Trophoblast cell (in vitro differentiated cells and primary cell): ENCODE data around the gene CAPZB.
"Not testable (repeated sequence)": the region's sequence is repeated elsewhere in the genome, so short reads cannot be mapped to it uniquely, and the experiment has no call there.

Experiments used
- DNase-seq, 2 donors: peaks; one replicate each; pipeline ENCODE4 v3.0.0-alpha.2; 2016
- H2AFZ ChIP-seq: 2 replicates; pipeline ENCODE4 v1.6.1; 2013; ENCODE audit warnings: low read length, moderate library complexity, mild to moderate bottlenecking; ENCODE audit not compliant: insufficient read depth, poor library complexity
- H2AK5ac ChIP-seq: 2 replicates; pipeline ENCODE4 v1.6.1; 2013; ENCODE audit warnings: mild to moderate bottlenecking, low read length
- H2BK120ac ChIP-seq: 2 replicates; pipeline ENCODE4 v1.6.1; 2013; ENCODE audit warnings: low read length, mild to moderate bottlenecking, moderate library complexity; ENCODE audit not compliant: insufficient read depth, poor library complexity
- H2BK12ac ChIP-seq: 2 replicates; pipeline ENCODE4 v1.6.1; 2013; ENCODE audit warnings: mild to moderate bottlenecking, low read length, moderate library complexity
- H2BK5ac ChIP-seq: 2 replicates; pipeline ENCODE4 v1.6.1; 2013; ENCODE audit warnings: low read length, low read depth, moderate library complexity, mild to moderate bottlenecking; ENCODE audit not compliant: poor library complexity
- H3K14ac ChIP-seq: 2 replicates; pipeline ENCODE4 v1.6.1; 2013; ENCODE audit warnings: mild to moderate bottlenecking, low read length
- H3K18ac ChIP-seq: 2 replicates; pipeline ENCODE4 v1.6.1; 2013; ENCODE audit warnings: mild to moderate bottlenecking, low read length
- H3K23ac ChIP-seq: 2 replicates; pipeline ENCODE4 v1.6.1; 2013; ENCODE audit warnings: low read length
- H3K27ac ChIP-seq: 2 replicates; pipeline ENCODE4 v1.5.1; 2013; ENCODE audit warnings: low read depth, mild to moderate bottlenecking, inconsistent platforms, low read length, moderate library complexity
- H3K27me3 ChIP-seq: 2 replicates; pipeline ENCODE4 v1.6.1; 2013; ENCODE audit warnings: inconsistent platforms, mild to moderate bottlenecking, low read length, moderate library complexity; ENCODE audit not compliant: insufficient read depth
- H3K36me3 ChIP-seq, 2 experiments: 1 replicate in 1 of 2; 2 replicates in 1 of 2; pipeline ENCODE4 v1.6.1; 2013; ENCODE audit warnings: low read length in 2 of 2, mild to moderate bottlenecking in 2 of 2, moderate library complexity in 1 of 2; ENCODE audit not compliant: insufficient read depth in 2 of 2, control insufficient read depth in 1 of 2
- H3K4ac ChIP-seq: 2 replicates; pipeline ENCODE4 v1.6.1; 2013; ENCODE audit warnings: low read depth, mild to moderate bottlenecking, low read length, moderate library complexity
- H3K4me1 ChIP-seq, 2 experiments: 1 replicate in 1 of 2; 2 replicates in 1 of 2; pipeline ENCODE4 v1.6.1; 2013; ENCODE audit warnings: low read length in 2 of 2, mild to moderate bottlenecking in 2 of 2, moderate library complexity in 1 of 2; ENCODE audit not compliant: insufficient read depth in 2 of 2, control insufficient read depth in 1 of 2
- H3K4me2 ChIP-seq: 2 replicates; pipeline ENCODE4 v1.6.1; 2013; ENCODE audit warnings: inconsistent platforms, mild to moderate bottlenecking, low read length, moderate library complexity
- H3K4me3 ChIP-seq: 2 replicates; pipeline ENCODE4 v1.5.1; 2013; ENCODE audit warnings: mild to moderate bottlenecking, low read depth, low read length, inconsistent platforms
- H3K79me1 ChIP-seq: one replicate; pipeline ENCODE4 v1.6.1; 2013; ENCODE audit warnings: low read length
- H3K79me2 ChIP-seq: 2 replicates; pipeline ENCODE4 v1.6.1; 2013; ENCODE audit warnings: low read length, mild to moderate bottlenecking; ENCODE audit not compliant: control insufficient read depth, insufficient read depth, poor library complexity
- H3K9ac ChIP-seq: 2 replicates; pipeline ENCODE4 v1.6.1; 2013; ENCODE audit warnings: mild to moderate bottlenecking, low read length
- H3K9me3 ChIP-seq: 2 replicates; pipeline ENCODE4 v1.6.1; 2013; ENCODE audit warnings: low read depth, mild to moderate bottlenecking, control low read depth, inconsistent platforms, low read length; ENCODE audit not compliant: insufficient read depth
- H4K12ac ChIP-seq: 2 replicates; pipeline ENCODE4 v1.6.1; 2013; ENCODE audit warnings: low read depth, mild to moderate bottlenecking, low read length, moderate library complexity
- H4K8ac ChIP-seq: 2 replicates; pipeline ENCODE4 v1.6.1; 2013; ENCODE audit warnings: low read depth, mild to moderate bottlenecking, low read length, moderate library complexity
- H4K91ac ChIP-seq: one replicate; pipeline ENCODE4 v1.6.1; 2013; ENCODE audit warnings: low read depth, mild to moderate bottlenecking, low read length, moderate library complexity
- WGBS: extraction: QIAGEN DNeasy Blood & Tissue Kit; methylation state at CpG from one replicate; pipeline ENCODE4 v1.1.7; 2013; ENCODE audit warnings: missing lambda C conversion rate; ENCODE audit not compliant: insufficient read length, insufficient coverage; ENCODE audit errors: extremely low coverage; 5-methylcytosine and 5-hydroxymethylcytosine counted together

Gene CAPZB

DNA sequence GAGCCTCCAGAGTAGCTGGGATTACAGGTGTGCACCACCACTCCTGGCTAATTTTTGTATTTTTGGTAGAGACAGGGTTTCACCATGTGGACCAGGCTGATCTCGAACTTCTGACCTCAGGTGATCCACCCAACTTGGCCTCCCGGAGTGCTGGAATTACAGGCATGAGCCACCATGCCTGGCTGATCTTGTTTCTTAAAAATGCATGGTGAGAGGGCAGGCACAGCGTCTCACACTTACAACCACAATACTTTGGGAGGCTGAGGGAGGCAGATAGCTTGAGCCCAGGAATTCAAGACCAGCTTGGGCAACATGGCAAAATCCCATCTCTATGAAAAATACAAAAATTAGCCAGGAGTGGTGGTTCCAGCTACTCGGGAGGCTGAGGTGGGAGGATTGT, 37.2 kb upstream of the CAPZB start:
- H3K27me3 ChIP-seq, H3K18ac ChIP-seq: not testable (repeated sequence)
- no CpG with 5 or more reads among the region's 4 CpGs for WGBS

DNA sequence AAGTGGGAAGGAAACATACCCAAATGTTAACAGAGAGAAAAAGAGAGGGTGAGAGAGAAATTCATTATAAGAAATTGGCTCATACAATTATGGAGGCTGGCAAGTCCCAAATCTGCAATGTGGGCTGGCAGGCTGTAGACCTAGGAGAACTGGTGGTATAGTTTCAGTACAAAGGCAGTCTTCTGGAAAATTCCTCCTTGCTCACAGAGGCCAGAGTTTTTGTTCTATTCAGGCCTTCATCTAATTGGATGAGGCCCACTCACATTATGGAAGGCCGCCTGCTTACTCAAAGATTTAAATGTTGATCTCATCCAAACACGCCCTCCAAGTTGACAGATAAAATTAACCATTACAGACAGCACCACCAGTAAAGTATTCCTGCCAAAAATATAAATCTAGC, 36.1 kb upstream of the CAPZB start:
- WGBS = no CpG with 5 or more reads among the region's 2 CpGs
- Histone ChIP-seq H3K27me3 (no peaks in the 10 kb centered on the region), H2BK5ac (no peak overlapping the region), H2BK120ac (no peak overlapping the region), H2AK5ac (no peak overlapping the region), H4K8ac (no peak overlapping the region), H3K4me2 (no peak overlapping the region), H4K12ac (no peak overlapping the region), H2BK12ac (no peak overlapping the region), H3K36me3 (no peaks in the 10 kb centered on the region), H2AFZ (no peak overlapping the region), H4K91ac (no peak overlapping the region), H3K27ac (no peak overlapping the region), H3K4me1 (no peaks in the 10 kb centered on the region), H3K4me3 (no peak overlapping the region), H3K18ac (no peak overlapping the region), H3K79me1 (no peaks in the 10 kb centered on the region), H3K9me3 (no peaks in the 10 kb centered on the region), H3K14ac (no peak overlapping the region), H3K9ac (no peak overlapping the region), H3K79me2 (no peaks in the 10 kb centered on the region), H3K4ac (no peak overlapping the region), H3K23ac (no peak overlapping the region)
- DNase-seq = no peak

More for the DNA sequence above, 37.2 kb upstream of the CAPZB start:
- H2BK120ac ChIP-seq, H2BK12ac ChIP-seq, H2AK5ac ChIP-seq, H3K79me1 ChIP-seq, H4K91ac ChIP-seq, H2AFZ ChIP-seq, H3K27ac ChIP-seq, H3K36me3 ChIP-seq, H3K79me2 ChIP-seq, H3K4me2 ChIP-seq, H3K4me3 ChIP-seq, H3K9me3 ChIP-seq, H3K4ac ChIP-seq, H3K4me1 ChIP-seq, DNase-seq, H3K23ac ChIP-seq, H4K8ac ChIP-seq, H2BK5ac ChIP-seq, H3K9ac ChIP-seq, H3K14ac ChIP-seq, H4K12ac ChIP-seq: not testable (repeated sequence)

DNA sequence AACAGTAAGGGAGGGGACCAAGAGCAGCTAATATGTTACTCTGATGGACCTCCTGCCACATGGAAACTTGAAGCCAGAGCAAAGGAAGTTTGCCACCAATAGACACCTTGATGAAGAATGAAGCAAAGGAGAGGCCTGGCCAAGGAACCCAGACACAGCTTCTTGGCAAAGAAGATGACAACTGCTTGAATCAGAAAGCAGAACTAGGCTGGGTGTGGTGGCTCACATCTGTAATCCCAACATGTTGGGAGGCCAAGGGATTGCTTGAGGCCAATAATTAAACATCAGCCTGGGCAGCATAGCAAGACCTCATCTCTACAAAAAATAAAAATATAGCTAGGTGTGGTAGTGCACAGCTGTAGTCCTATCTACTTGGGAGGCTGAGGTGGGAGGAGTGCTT, 31.7 kb upstream of the CAPZB start:
- Histone ChIP-seq H3K4me1 (no peaks in the 10 kb centered on the region), H3K4ac (no peak overlapping the region), H3K4me2 (no peak overlapping the region), H3K27ac (no peak overlapping the region), H3K18ac (no peak overlapping the region), H4K8ac (no peak overlapping the region), H3K4me3 (no peak overlapping the region), H2AFZ (no peak overlapping the region), H3K79me2 (no peaks in the 10 kb centered on the region), H3K23ac (no peak overlapping the region), H2BK5ac (no peak overlapping the region), H3K36me3 (no peaks in the 10 kb centered on the region), H3K14ac (no peak overlapping the region), H2AK5ac (no peak overlapping the region), H3K79me1 (no peaks in the 10 kb centered on the region), H3K27me3 (no peaks in the 10 kb centered on the region), H4K12ac (no peak overlapping the region), H4K91ac (no peak overlapping the region), H3K9me3 (no peaks in the 10 kb centered on the region), H3K9ac (no peak overlapping the region), H2BK120ac (no peak overlapping the region), H2BK12ac (no peak overlapping the region)
- DNase-seq = no peak

DNA sequence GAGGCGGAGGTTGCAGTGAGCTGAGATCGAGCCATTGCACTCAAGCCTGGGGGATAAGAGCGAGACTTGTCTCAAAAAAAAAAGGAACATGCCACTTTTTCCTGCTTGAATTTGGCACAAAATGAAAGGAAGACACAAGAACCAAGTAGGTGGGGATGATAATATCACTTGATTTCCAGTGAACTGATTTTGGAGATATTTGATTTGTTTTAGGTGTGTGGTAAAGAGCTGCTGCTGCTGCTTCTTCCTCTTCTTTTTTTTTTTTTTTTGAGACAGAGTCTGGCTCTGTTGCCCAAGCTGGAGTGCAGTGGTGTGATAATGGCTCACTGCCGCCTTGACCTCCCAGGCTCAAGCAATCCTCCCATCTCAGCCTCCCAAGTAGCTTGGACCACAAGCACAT, 29.9 kb upstream of the CAPZB start:
- Histone ChIP-seq H3K27ac (no peak overlapping the region), H3K18ac (no peak overlapping the region), H3K23ac (no peak overlapping the region), H3K79me2 (no peaks in the 10 kb centered on the region), H3K4me3 (no peak overlapping the region), H3K79me1 (no peaks in the 10 kb centered on the region), H2BK5ac (no peak overlapping the region), H3K27me3 (no peaks in the 10 kb centered on the region), H3K14ac (no peak overlapping the region), H2BK120ac (no peak overlapping the region), H4K12ac (no peak overlapping the region), H3K36me3 (no peaks in the 10 kb centered on the region), H2AK5ac (no peak overlapping the region), H2AFZ (no peak overlapping the region), H2BK12ac (no peak overlapping the region), H3K4me1 (no peaks in the 10 kb centered on the region), H3K4me2 (no peak overlapping the region), H4K91ac (no peak overlapping the region), H3K9ac (no peak overlapping the region), H4K8ac (no peak overlapping the region), H3K4ac (no peak overlapping the region), H3K9me3 (no peaks in the 10 kb centered on the region)
- WGBS = no CpG with 5 or more reads among the region's 4 CpGs
- no peak for DNase-seq
